ENCODE measurements around the gene PID1.

PID1 gene

DNA sequence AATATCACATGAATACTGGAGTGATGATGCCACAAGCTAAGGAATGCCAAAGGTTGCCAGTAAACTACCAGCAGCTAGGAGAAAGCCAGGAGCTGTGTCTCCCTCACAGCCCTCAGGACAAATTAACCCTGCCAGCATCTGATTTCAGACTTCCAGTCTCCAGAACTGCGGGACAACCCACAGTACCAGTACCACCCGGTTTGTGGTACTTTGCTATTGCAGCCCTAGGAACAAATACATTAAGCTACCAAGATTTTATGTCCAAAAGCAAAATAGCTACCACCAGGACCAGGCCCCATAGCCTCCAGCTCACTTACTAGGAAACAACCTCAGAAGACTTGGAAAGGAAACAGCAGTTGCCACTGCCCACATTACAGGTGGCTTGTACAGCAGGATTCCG, 10.0 kb downstream of the PID1 start:
- DNase-seq, result no peak
- Histone ChIP-seq H3K9me3 (ENCODE audit: severe bottlenecking) (peaks cover 2% of the 10 kb centered on the region), H3K27me3 (ENCODE audit: insufficient read depth, low read depth, severe bottlenecking) (peaks cover 23% of the 10 kb centered on the region), H3K36me3 (no peaks in the 10 kb centered on the region), H3K27ac (no peak overlapping the region), H3K4me3 (ENCODE audit: low read depth, low read length) (no peak overlapping the region)
- TF ChIP-seq, protein P1, sequence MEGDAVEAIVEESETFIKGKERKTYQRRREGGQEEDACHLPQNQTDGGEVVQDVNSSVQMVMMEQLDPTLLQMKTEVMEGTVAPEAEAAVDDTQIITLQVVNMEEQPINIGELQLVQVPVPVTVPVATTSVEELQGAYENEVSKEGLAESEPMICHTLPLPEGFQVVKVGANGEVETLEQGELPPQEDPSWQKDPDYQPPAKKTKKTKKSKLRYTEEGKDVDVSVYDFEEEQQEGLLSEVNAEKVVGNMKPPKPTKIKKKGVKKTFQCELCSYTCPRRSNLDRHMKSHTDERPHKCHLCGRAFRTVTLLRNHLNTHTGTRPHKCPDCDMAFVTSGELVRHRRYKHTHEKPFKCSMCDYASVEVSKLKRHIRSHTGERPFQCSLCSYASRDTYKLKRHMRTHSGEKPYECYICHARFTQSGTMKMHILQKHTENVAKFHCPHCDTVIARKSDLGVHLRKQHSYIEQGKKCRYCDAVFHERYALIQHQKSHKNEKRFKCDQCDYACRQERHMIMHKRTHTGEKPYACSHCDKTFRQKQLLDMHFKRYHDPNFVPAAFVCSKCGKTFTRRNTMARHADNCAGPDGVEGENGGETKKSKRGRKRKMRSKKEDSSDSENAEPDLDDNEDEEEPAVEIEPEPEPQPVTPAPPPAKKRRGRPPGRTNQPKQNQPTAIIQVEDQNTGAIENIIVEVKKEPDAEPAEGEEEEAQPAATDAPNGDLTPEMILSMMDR (IDR thresholded peaks at IDR 0.05; ENCODE audit: low read depth, low read length), result no peak

DNA sequence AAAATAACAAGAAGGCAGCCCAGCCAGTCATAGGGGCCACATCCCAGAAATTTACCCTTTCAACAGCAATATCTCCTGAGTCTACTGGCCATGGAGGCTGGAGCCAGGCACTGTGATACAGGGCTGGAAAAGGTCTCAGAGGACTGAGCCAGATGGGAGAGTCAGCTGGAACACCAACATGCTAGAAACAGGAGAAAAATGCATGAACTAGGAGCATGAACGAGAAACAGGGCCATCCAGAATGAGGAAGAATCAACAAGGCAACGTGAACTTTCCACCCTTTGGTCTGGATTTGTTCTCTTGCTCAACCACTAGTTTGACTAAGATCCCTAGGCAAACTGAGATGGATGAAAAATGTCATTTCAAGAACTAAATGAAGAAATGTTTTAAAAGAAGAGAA, 13.1 kb downstream of the PID1 start:
- Histone ChIP-seq H3K4me3 (ENCODE audit: low read depth, low read length) (no peak overlapping the region), H3K36me3 (no peaks in the 10 kb centered on the region), H3K27me3 (ENCODE audit: insufficient read depth, low read depth, severe bottlenecking) (peaks cover 37% of the 10 kb centered on the region), H3K9me3 (ENCODE audit: severe bottlenecking) (no peaks in the 10 kb centered on the region), H3K27ac (no peak overlapping the region)
- TF ChIP-seq, protein P1 (IDR thresholded peaks at IDR 0.05; ENCODE audit: low read depth, low read length), result no peak
- DNase-seq, result no peak

DNA sequence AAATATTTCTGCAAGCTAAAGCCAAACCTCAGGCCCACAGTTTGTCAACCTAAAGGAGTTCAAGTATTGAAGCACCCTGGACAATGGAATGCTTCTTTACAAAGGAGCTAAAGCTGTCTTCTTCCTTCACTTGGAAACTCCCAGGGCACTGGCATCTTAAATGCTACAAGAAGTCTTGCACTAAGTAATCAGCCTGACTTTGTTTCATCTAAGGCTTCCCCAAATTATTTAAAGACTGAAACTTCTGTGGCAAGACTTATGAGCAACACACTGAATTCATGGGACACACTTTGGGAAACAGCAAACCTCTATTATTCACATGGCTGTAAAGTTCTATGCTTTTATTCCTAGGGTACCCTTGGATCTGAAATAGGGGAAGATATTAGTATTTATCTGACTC, 14.7 kb downstream of the PID1 start:
- Histone ChIP-seq H3K27ac (no peak overlapping the region), H3K4me3 (ENCODE audit: low read depth, low read length) (no peak overlapping the region), H3K27me3 (ENCODE audit: insufficient read depth, low read depth, severe bottlenecking) (peaks cover 38% of the 10 kb centered on the region), H3K36me3 (no peaks in the 10 kb centered on the region), H3K9me3 (ENCODE audit: severe bottlenecking) (no peaks in the 10 kb centered on the region)
- no peak for DNase-seq
- TF ChIP-seq, protein P1 (IDR thresholded peaks at IDR 0.05; ENCODE audit: low read depth, low read length), result no peak

DNA sequence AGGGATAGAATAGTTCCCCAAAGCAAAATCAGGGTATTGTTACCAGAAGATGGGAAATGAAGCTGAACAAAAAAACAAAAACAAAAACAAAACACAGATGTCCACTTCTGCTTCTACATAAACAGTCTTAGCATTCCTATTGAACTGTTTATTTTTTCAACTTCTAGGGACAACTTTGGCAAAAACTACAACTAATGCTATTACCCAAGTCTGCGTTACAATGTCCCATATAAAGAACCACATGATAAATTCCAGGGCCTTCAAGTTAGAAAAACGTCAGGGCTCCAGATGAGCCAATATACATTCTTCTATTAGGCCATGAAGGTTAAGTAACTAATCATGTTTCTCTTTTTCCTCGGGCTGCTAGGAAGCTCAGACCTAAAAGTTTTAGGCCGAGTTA, 16.9 kb downstream of the PID1 start:
- TF ChIP-seq, protein P1 (IDR thresholded peaks at IDR 0.05; ENCODE audit: low read depth, low read length), result no peak
- Histone ChIP-seq H3K36me3 (no peaks in the 10 kb centered on the region), H3K27ac (no peak overlapping the region), H3K27me3 (ENCODE audit: insufficient read depth, low read depth, severe bottlenecking) (peaks cover 49% of the 10 kb centered on the region), H3K9me3 (ENCODE audit: severe bottlenecking) (no peaks in the 10 kb centered on the region), H3K4me3 (ENCODE audit: low read depth, low read length) (no peak overlapping the region)
- DNase-seq, result no peak

DNA sequence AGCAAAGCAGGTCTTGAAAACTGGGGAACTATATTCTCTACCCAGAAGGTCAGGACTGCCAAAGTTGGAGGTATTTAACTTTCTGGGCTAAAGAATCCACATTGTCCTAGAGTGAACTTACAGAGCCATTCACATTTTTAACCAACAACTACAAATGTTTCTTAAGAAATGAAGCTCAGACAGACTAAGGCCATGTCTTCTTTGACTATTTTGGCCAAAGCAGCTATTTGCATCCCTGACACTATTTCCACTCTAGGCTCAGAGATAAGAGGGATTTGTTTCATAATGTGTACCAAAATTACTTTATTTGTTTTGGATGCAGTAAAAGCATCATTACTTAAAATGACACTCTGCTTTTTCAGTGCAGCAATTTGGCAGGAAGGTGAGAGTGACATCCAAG, 18.1 kb downstream of the PID1 start:
- H3K36me3 ChIP-seq, result no peaks in the 10 kb centered on the region
- TF ChIP-seq, protein P1 (IDR thresholded peaks at IDR 0.05; ENCODE audit: low read depth, low read length), result no peak
- H3K27ac ChIP-seq, result no peak overlapping the region
- DNase-seq, result no peak
- no peak overlapping the region for H3K4me3 ChIP-seq (ENCODE audit: low read depth, low read length)
- peaks cover 49% of the 10 kb centered on the region for H3K27me3 ChIP-seq (ENCODE audit: insufficient read depth, low read depth, severe bottlenecking)
- no peaks in the 10 kb centered on the region for H3K9me3 ChIP-seq (ENCODE audit: severe bottlenecking)

DNA sequence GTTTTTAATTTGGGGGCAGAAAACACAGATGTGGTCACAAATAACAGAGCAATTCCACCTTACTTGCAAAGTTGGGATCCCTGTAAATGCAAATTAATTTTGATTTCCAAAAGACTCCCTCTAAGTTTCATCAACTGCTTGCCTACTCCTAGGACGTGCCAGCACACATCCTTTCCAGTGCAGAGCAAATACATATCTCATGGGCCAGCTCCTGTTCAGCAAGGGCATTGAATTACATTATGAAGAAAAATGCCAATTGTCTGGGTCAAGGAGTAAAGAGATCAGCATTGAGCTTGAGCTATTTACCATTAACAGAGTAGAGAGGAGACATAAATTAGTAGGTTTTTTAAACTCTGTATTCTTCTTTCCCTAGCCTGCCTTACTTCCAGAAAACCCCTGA, 18.8 kb downstream of the PID1 start:
- DNase-seq, result no peak
- Histone ChIP-seq H3K4me3 (ENCODE audit: low read depth, low read length) (no peak overlapping the region), H3K27ac (no peak overlapping the region), H3K27me3 (ENCODE audit: insufficient read depth, low read depth, severe bottlenecking) (peaks cover 44% of the 10 kb centered on the region), H3K36me3 (no peaks in the 10 kb centered on the region), H3K9me3 (ENCODE audit: severe bottlenecking) (no peaks in the 10 kb centered on the region)
- TF ChIP-seq, protein P1 (IDR thresholded peaks at IDR 0.05; ENCODE audit: low read depth, low read length), result no peak
